Endothelial cell of umbilical vein (primary cell): Measurements from ENCODE around the gene HSD17B11. TPM values are rescaled to one million over a fixed set of nuclear protein-coding genes. Genes with fewer than 3 reads are reported as not detected.

ENCODE experiments used
- BruUV-seq: library from RNA; stranded (reverse); fragments of 400-500 nt; replicated peaks from 2 replicates; lab custom pipeline; 2021; lab: Mats Ljungman, UMichigan
- CTCF ChIA-PET: fragments of 300-600, 350-600 bp; sonication (Branson Sonifier 250); formaldehyde crosslinking; loops from one replicate; lab custom pipeline; 2021; ENCODE audit warnings: antibody characterized with exemption, inconsistent platforms; lab: Charles Lee
- POLR2A ChIA-PET: fragments of 300-600, 350-600 bp; sonication (Branson Sonifier 250); formaldehyde crosslinking; loops from one replicate; lab custom pipeline; 2021; ENCODE audit warnings: antibody characterized with exemption, inconsistent platforms; lab: Charles Lee
- DNase-seq: peaks from one replicate; pipeline ENCODE4 v3.0.0-alpha.2; 2011; ENCODE audit warnings: low read depth, low spot score
- FAIRE-seq: peaks from 2 replicates; lab custom pipeline; 2011; peaks lifted over from hg19 to GRCh38; lab: Jason Lieb, UNC
- H2AFZ ChIP-seq: 2 replicates; pipeline ENCODE4 v1.6.0; 2012; ENCODE audit warnings: low read depth, low read length, control low read depth, inconsistent platforms
- H3K27ac ChIP-seq: 2 replicates; pipeline ENCODE4 v1.5.1; 2011; ENCODE audit warnings: low read depth, mild to moderate bottlenecking, control low read depth, low read length, moderate library complexity; ENCODE audit not compliant: insufficient read depth
- H3K27me3 ChIP-seq, 2 experiments: 2 replicates each; pipeline versions ENCODE4 v1.6.0 to v1.6.1; 2011; ENCODE audit warnings: low read length in 2 of 2, mixed read lengths in 1 of 2; ENCODE audit not compliant: control insufficient read depth in 2 of 2, insufficient read depth in 2 of 2
- H3K36me3 ChIP-seq, 2 experiments: 2 replicates in 1 of 2; 3 replicates in 1 of 2; pipeline ENCODE4 v1.5.1; 2011; ENCODE audit warnings: low read length in 2 of 2, mild to moderate bottlenecking in 1 of 2, moderate library complexity in 1 of 2; ENCODE audit not compliant: control insufficient read depth in 2 of 2, insufficient read depth in 2 of 2; ENCODE audit errors: extremely low read depth in 1 of 2
- H3K4me1 ChIP-seq: 3 replicates; pipeline ENCODE4 v1.5.1; 2011; ENCODE audit warnings: mild to moderate bottlenecking, low read length; ENCODE audit not compliant: control insufficient read depth, insufficient read depth; ENCODE audit errors: extremely low read depth
- H3K4me2 ChIP-seq: 2 replicates; pipeline ENCODE4 v1.6.1; 2011; ENCODE audit warnings: low read length, control low read depth, mixed read lengths; ENCODE audit not compliant: insufficient read depth
- H3K4me3 ChIP-seq, 3 experiments: fragments of 200-600 bp in 1 of 3; sonication (generic), shearing (Covaris generic) in 1 of 3; replicated peaks in 1 of 3; 2 replicates each; pipeline ENCODE4 v1.5.1; 2011 to 2016; ENCODE audit warnings: control low read depth in 3 of 3, low read length in 3 of 3, mild to moderate bottlenecking in 2 of 3, inconsistent platforms in 1 of 3, low read depth in 1 of 3, moderate library complexity in 1 of 3; ENCODE audit not compliant: insufficient read depth in 1 of 3
- H3K79me2 ChIP-seq: 2 replicates; pipeline ENCODE4 v1.6.0; 2012; ENCODE audit warnings: low read length, inconsistent platforms; ENCODE audit not compliant: control insufficient read depth, insufficient read depth
- H3K9ac ChIP-seq: replicated peaks from 2 replicates; pipeline ENCODE3; 2011; ENCODE audit warnings: low read length, control low read depth; ENCODE audit not compliant: insufficient read depth; ENCODE audit errors: extremely low read depth
- H3K9me1 ChIP-seq: replicated peaks from 3 replicates; pipeline ENCODE4 v1.6.0; 2011; ENCODE audit warnings: mild to moderate bottlenecking, low read length; ENCODE audit not compliant: control insufficient read depth, insufficient read depth; ENCODE audit errors: extremely low read depth
- H3K9me3 ChIP-seq: replicated peaks from 2 replicates; pipeline ENCODE4 v1.5.1; 2012; ENCODE audit warnings: low read length, inconsistent platforms; ENCODE audit not compliant: control insufficient read depth, insufficient read depth
- H4K20me1 ChIP-seq: replicated peaks from 2 replicates; pipeline ENCODE3; 2011; ENCODE audit warnings: mild to moderate bottlenecking, low read length; ENCODE audit not compliant: control insufficient read depth, insufficient read depth; ENCODE audit errors: extremely low read depth
- CTCF ChIP-seq, 2 donors: IDR thresholded peaks; 1 replicate in 1 of 2; 2 replicates in 1 of 2; pipeline ENCODE4 v1.5.1; 2011; ENCODE audit warnings: low read length in 2 of 2, mild to moderate bottlenecking in 2 of 2, moderate library complexity in 2 of 2, control low read depth in 1 of 2, inconsistent platforms in 1 of 2, low read depth in 1 of 2; ENCODE audit not compliant: insufficient read depth in 1 of 2; ENCODE audit errors: extremely low read depth in 1 of 2
- EZH2 ChIP-seq: IDR thresholded peaks from 2 replicates; pipeline ENCODE4 v1.6.1; 2012; ENCODE audit warnings: borderline replicate concordance, low read depth, mild to moderate bottlenecking, moderate library complexity, low read length, inconsistent platforms; ENCODE audit not compliant: severe bottlenecking
- FOS ChIP-seq: IDR thresholded peaks from 2 replicates; pipeline ENCODE4 v1.6.1; 2011; ENCODE audit warnings: mild to moderate bottlenecking, low read length, moderate library complexity, borderline replicate concordance; ENCODE audit not compliant: insufficient read depth
- GATA2 ChIP-seq: IDR thresholded peaks from 2 replicates; pipeline ENCODE4 v1.7.0; 2011; ENCODE audit warnings: low read depth, mild to moderate bottlenecking, moderate library complexity, mixed read lengths, low read length; ENCODE audit not compliant: insufficient read length, insufficient read depth
- JUN ChIP-seq: IDR thresholded peaks from 2 replicates; pipeline ENCODE4 v1.6.1; 2011; ENCODE audit warnings: borderline replicate concordance, low read depth; ENCODE audit not compliant: insufficient read length, insufficient read depth
- MAX ChIP-seq: IDR thresholded peaks from 2 replicates; pipeline ENCODE4 v1.6.1; 2011; ENCODE audit not compliant: insufficient read depth, insufficient read length
- MYC ChIP-seq: IDR thresholded peaks from one replicate; pipeline ENCODE4 v1.6.1; 2011; ENCODE audit warnings: mild to moderate bottlenecking, low read depth, low read length
- POLR2A ChIP-seq: IDR thresholded peaks from 2 replicates; pipeline ENCODE4 v1.6.1; 2012; ENCODE audit warnings: low read depth, mild to moderate bottlenecking, control low read depth, low read length
- POLR2AphosphoS5 ChIP-seq: IDR thresholded peaks from 2 replicates; pipeline ENCODE4 v1.6.1; 2012; ENCODE audit warnings: low read depth, mild to moderate bottlenecking, control low read depth, low read length, moderate library complexity; ENCODE audit not compliant: insufficient read depth
- dilution Hi-C: fragments of 300-500 bp; cut with MboI; formaldehyde crosslinking; loops from one replicate; pipeline ENCODE4 v1.15.0; 2019; ENCODE audit warnings: low sequenced_read_pairs; ENCODE audit not compliant: extremely low pct_ligation_motif_present
- intact Hi-C: fragments of 100-400 bp; cut with micrococcal nuclease; formaldehyde crosslinking; loops from one replicate; pipeline ENCODE4 v1.10.0; 2022
- polyA plus RNA-seq, 4 experiments: library from polyadenylated mRNA; depleted of rRNA in 3 of 4; stranded (reverse) in 3 of 4; unstranded in 1 of 4; fragments of >200 nt; gene quantifications; 2 replicates each; pipeline versions ENCODE4 v1.2.1 to v1.2.3, GENCODE V29; 2011 to 2012; ENCODE audit warnings: missing spikeins in 1 of 4
- total RNA-seq: library from RNA; stranded (reverse); gene quantifications from 2 replicates; pipeline ENCODE4 v1.2.3, GENCODE V29; 2021

Gene HSD17B11
- total and polyA plus RNA-seq, 2 donors (not counting 3 experiments of a cell fraction or from before 2014, with no cell fraction given), result 10.7 to 21.1 TPM

GRCh38 chr4:87313756-87314155 is 77.2 kb downstream of the HSD17B11 start:
- H3K4me2 ChIP-seq, result no peak overlapping the region
- no peaks in the 10 kb centered on the region for H3K9me1 ChIP-seq
- no peak for TF ChIP-seq MAX
- no peak for TF ChIP-seq CTCF (IDR thresholded peaks at IDR 0.05; ENCODE audit: extremely low read depth in 1 of 2, insufficient read depth in 1 of 2, low read depth in 1 of 2, low read length in 2 of 2)
- no peak for TF ChIP-seq POLR2AphosphoS5
- H3K9me3 ChIP-seq, result no peaks in the 10 kb centered on the region
- no peaks in the 10 kb centered on the region for H3K4me1 ChIP-seq
- no peaks in the 10 kb centered on the region for H3K27me3 ChIP-seq
- no peaks in the 10 kb centered on the region for H4K20me1 ChIP-seq
- H3K79me2 ChIP-seq, result no peaks in the 10 kb centered on the region
- BruUV-seq, result no TSS peak
- POLR2A ChIA-PET, result no interaction called here
- no peak overlapping the region for H3K27ac ChIP-seq
- intact Hi-C loops, result no loop called here
- dilution Hi-C loops, result no loop called here
- H3K36me3 ChIP-seq, result no peaks in the 10 kb centered on the region
- FAIRE-seq (no peak), DNase-seq (no peak)
- H2AFZ ChIP-seq, result no peak overlapping the region
- H3K4me3 ChIP-seq, result no peak overlapping the region
- no peak overlapping the region for H3K9ac ChIP-seq
- CTCF ChIA-PET, result no interaction called here

GRCh38 chr4:87311684-87312083 is 79.3 kb downstream of the HSD17B11 start:
- Histone ChIP-seq H3K36me3 (no peaks in the 10 kb centered on the region), H2AFZ (no peak overlapping the region), H3K9me1 (no peaks in the 10 kb centered on the region), H4K20me1 (no peaks in the 10 kb centered on the region), H3K27ac (no peak overlapping the region), H3K79me2 (no peaks in the 10 kb centered on the region), H3K27me3 (no peaks in the 10 kb centered on the region), H3K9me3 (no peaks in the 10 kb centered on the region), H3K4me2 (no peak overlapping the region), H3K4me1 (no peaks in the 10 kb centered on the region), H3K4me3 (no peak overlapping the region), H3K9ac (no peak overlapping the region)
- no peak for TF ChIP-seq JUN
- no peak for TF ChIP-seq POLR2AphosphoS5
- TF ChIP-seq GATA2, result no peak
- TF ChIP-seq EZH2, result no peak
- TF ChIP-seq CTCF (IDR thresholded peaks at IDR 0.05; ENCODE audit: extremely low read depth in 1 of 2, insufficient read depth in 1 of 2, low read depth in 1 of 2, low read length in 2 of 2), result no peak
- TF ChIP-seq MYC, result no peak
- no peak for TF ChIP-seq MAX
- no peak for TF ChIP-seq FOS
- no peak for TF ChIP-seq POLR2A
- FAIRE-seq, result no peak
- POLR2A ChIA-PET, result no interaction called here
- intact Hi-C loops, result no loop called here
- dilution Hi-C loops, result no loop called here
- CTCF ChIA-PET, result no interaction called here
- no peak for DNase-seq
- BruUV-seq, result no TSS peak
